Measurements from ENCODE around the gene TBX1.

GRCh38 chr22:19734163-19734562 lies 26.4 kb upstream of the TBX1 start:
- TF ChIP-seq CTCF (IDR thresholded peaks at IDR 0.05; ENCODE audit: borderline replicate concordance, extremely low read depth, low read length, poor library complexity, severe bottlenecking) (no peak), EZH2 (IDR thresholded peaks at IDR 0.05; ENCODE audit: borderline replicate concordance, low read depth, low read length, severe bottlenecking) (no peak)

Measured in DND-41 (cell line).